GM12878 (cell line): ENCODE results near the gene ASCC3. TPM values are rescaled to one million over a fixed set of nuclear protein-coding genes. Genes with fewer than 3 reads are reported as not detected.

Experiments
- ATAC-seq: fragments of 200-7000 bp; cut with Tn5 transposase; 3 replicates; pipeline ENCODE4 v1.9.1; 2020; ENCODE audit warnings: mild to moderate bottlenecking, moderate library complexity
- BruUV-seq: library from RNA; stranded (reverse); fragments of 400-500 nt; replicated peaks from 2 replicates; lab custom pipeline; 2021; lab: Mats Ljungman, UMichigan
- CTCF ChIA-PET: fragments of 300-600 bp; sonication (Branson Sonifier 250); formaldehyde crosslinking; extraction: SDS; loops from one replicate; lab custom pipeline; 2021; ENCODE audit warnings: inconsistent platforms; lab: Yijun Ruan, JAX
- POLR2A ChIA-PET: fragments of 350-600 bp; formaldehyde crosslinking; extraction: SDS; loops from one replicate; lab custom pipeline; 2021; ENCODE audit warnings: inconsistent platforms; lab: Charles Lee
- RAD21 ChIA-PET: fragments of 300-600 bp; sonication (Branson Sonifier 250); formaldehyde crosslinking; loops from one replicate; lab custom pipeline; 2023; ENCODE audit warnings: antibody characterized with exemption; ENCODE audit not compliant: unreplicated experiment; lab: Charles Lee
- SMC1A ChIA-PET: fragments of 300-600 bp; sonication (Branson Sonifier 250); formaldehyde crosslinking; loops from one replicate; lab custom pipeline; 2023; ENCODE audit not compliant: unreplicated experiment, uncharacterized antibody; lab: Charles Lee
- DNase-seq: peaks from one replicate; pipeline ENCODE4 v3.0.0-alpha.2; 2011; ENCODE audit warnings: low read depth, low spot score
- FAIRE-seq: peaks from 3 replicates; lab custom pipeline; 2011; peaks lifted over from hg19 to GRCh38; lab: Jason Lieb, UNC
- H2AFZ ChIP-seq: 2 replicates; pipeline ENCODE4 v1.6.0; 2011; ENCODE audit warnings: low read depth, low read length, control low read depth; ENCODE audit not compliant: control insufficient read depth
- H3K27ac ChIP-seq: 2 replicates; pipeline ENCODE4 v1.5.1; 2011; ENCODE audit warnings: control low read depth; ENCODE audit not compliant: control insufficient read depth, insufficient read depth
- H3K27me3 ChIP-seq, 2 experiments: replicated peaks in 1 of 2; 2 replicates each; pipeline versions ENCODE4 v1.6.0 to v1.6.1; 2011; ENCODE audit warnings: low read length in 1 of 2; ENCODE audit not compliant: control insufficient read depth in 2 of 2, insufficient read depth in 2 of 2
- H3K36me3 ChIP-seq, 2 experiments: 2 replicates each; pipeline ENCODE4 v1.5.1; 2011; ENCODE audit warnings: low read length in 1 of 2; ENCODE audit not compliant: control insufficient read depth in 2 of 2, insufficient read depth in 2 of 2
- H3K4me1 ChIP-seq: 2 replicates; pipeline ENCODE4 v1.6.1; 2011; ENCODE audit warnings: mild to moderate bottlenecking, low read length, moderate library complexity, mixed read lengths; ENCODE audit not compliant: control insufficient read depth, insufficient read depth
- H3K4me2 ChIP-seq: 2 replicates; pipeline ENCODE4 v1.6.0; 2011; ENCODE audit warnings: control low read depth; ENCODE audit not compliant: control insufficient read depth, insufficient read depth
- H3K4me3 ChIP-seq: fragments of 200-600 bp; sonication (generic); 2 replicates; pipeline ENCODE4 v1.5.1; 2016
- H3K79me2 ChIP-seq: 2 replicates; pipeline ENCODE4 v1.6.0; 2011; ENCODE audit warnings: low read length; ENCODE audit not compliant: control insufficient read depth, insufficient read depth
- H3K9ac ChIP-seq: 2 replicates; pipeline ENCODE4 v1.8.0; 2011; ENCODE audit warnings: low read length, control low read depth, mixed read lengths; ENCODE audit not compliant: control insufficient read depth, insufficient read depth
- H3K9me3 ChIP-seq: replicated peaks from 3 replicates; pipeline ENCODE4 v1.5.1; 2011; ENCODE audit warnings: mild to moderate bottlenecking, low read length; ENCODE audit not compliant: control insufficient read depth, insufficient read depth
- H4K20me1 ChIP-seq: 2 replicates; pipeline ENCODE4 v1.6.0; 2011; ENCODE audit not compliant: control insufficient read depth, insufficient read depth
- BACH1 ChIP-seq: fragments of 450-650 bp; IDR thresholded peaks from 2 replicates; pipeline ENCODE4 v1.6.1; 2017; ENCODE audit warnings: mild to moderate bottlenecking, borderline replicate concordance
- BMI1 ChIP-seq: fragments of 450-650 bp; IDR thresholded peaks from 2 replicates; pipeline ENCODE4 v1.6.1; 2016; ENCODE audit warnings: mild to moderate bottlenecking, moderate library complexity, borderline replicate concordance
- CBFB ChIP-seq: IDR thresholded peaks from 2 replicates; pipeline ENCODE4 v1.6.1; 2016; ENCODE audit warnings: antibody characterized with exemption, low read depth
- CBX3 ChIP-seq: fragments of 200-600 bp; sonication (generic); IDR thresholded peaks from 2 replicates; pipeline ENCODE4 v1.6.1; 2016; ENCODE audit warnings: low read depth, borderline replicate concordance
- CEBPB ChIP-seq, 2 experiments: fragments of 150-350 bp in 1 of 2; IDR thresholded peaks; 2 replicates each; pipeline ENCODE4 v1.6.1; 2012 to 2014; ENCODE audit warnings: low read depth in 2 of 2, low read length in 2 of 2, borderline replicate concordance in 1 of 2, inconsistent platforms in 1 of 2
- CHD1 ChIP-seq: IDR thresholded peaks from 2 replicates; pipeline ENCODE4 v1.6.1; 2012; ENCODE audit warnings: low read depth, low read length, improper control_type of control experiment
- DPF2 ChIP-seq: fragments of 450-650 bp; IDR thresholded peaks from 2 replicates; pipeline ENCODE4 v1.6.1; 2017; ENCODE audit warnings: mild to moderate bottlenecking
- EP300 ChIP-seq, 2 experiments: fragments of 150-350 bp in 1 of 2; IDR thresholded peaks; 2 replicates each; pipeline ENCODE4 v1.6.1; 2011 to 2012; ENCODE audit warnings: low read depth in 2 of 2, low read length in 2 of 2, borderline replicate concordance in 1 of 2, improper control_type of control experiment in 1 of 2, inconsistent platforms in 1 of 2; ENCODE audit not compliant: control insufficient read depth in 1 of 2
- IRF4 ChIP-seq: IDR thresholded peaks from 2 replicates; pipeline ENCODE4 v1.6.1; 2011; ENCODE audit warnings: low read depth, low read length
- NR2C2 ChIP-seq: IDR thresholded peaks from 2 replicates; pipeline ENCODE4 v1.6.1; 2011; ENCODE audit warnings: borderline replicate concordance, low read depth; ENCODE audit not compliant: control insufficient read depth, insufficient read length
- PAX8 ChIP-seq: fragments of 450-650 bp; IDR thresholded peaks from 2 replicates; pipeline ENCODE4 v1.6.1; 2017; ENCODE audit warnings: mild to moderate bottlenecking, moderate library complexity
- SMC3 ChIP-seq: IDR thresholded peaks from 2 replicates; pipeline ENCODE4 v1.6.1; 2011; ENCODE audit warnings: low read length, improper control_type of control experiment, borderline replicate concordance
- SP1 ChIP-seq: IDR thresholded peaks from one replicate; pipeline ENCODE4 v1.6.1; 2011; ENCODE audit warnings: low read depth, low read length
- TARDBP ChIP-seq: IDR thresholded peaks from 2 replicates; pipeline ENCODE4 v1.6.1; 2016; ENCODE audit warnings: borderline replicate concordance
- ZNF24 ChIP-seq: fragments of 450-650 bp; IDR thresholded peaks from 2 replicates; pipeline ENCODE4 v1.6.1; 2017; ENCODE audit warnings: antibody characterized with exemption, mild to moderate bottlenecking
- WGBS: methylation state at CpG from one replicate; pipeline ENCODE4 v1.1.6; 2016; ENCODE audit warnings: low lambda C conversion rate; ENCODE audit not compliant: insufficient replicate concordance, insufficient coverage; ENCODE audit errors: missing lambda C conversion rate; 5-methylcytosine and 5-hydroxymethylcytosine counted together
- in situ Hi-C: fragments of 300-500 bp; cut with MboI; formaldehyde crosslinking; loops from 9 replicates; pipeline ENCODE4 v1.14.3; 2018; ENCODE audit warnings: mixed read lengths
- intact Hi-C: fragments of 100-400 bp; cut with micrococcal nuclease; formaldehyde crosslinking; loops from one replicate; pipeline ENCODE4 v1.14.2; 2022; ENCODE audit not compliant: unreplicated experiment
- polyA plus RNA-seq, 11 experiments: library from polyadenylated mRNA; depleted of rRNA in 4 of 11; unstranded in 6 of 11; stranded (reverse) in 5 of 11; fragments of >200 nt; fragmentation: Nextera tagmentation in 4 of 11; fragmentation: Illumina TruSeq in 1 of 11; extraction: Ambion mirVana in 4 of 11; extraction: Trizol in 1 of 11; gene quantifications; 1 replicate in 1 of 11; 2 replicates in 10 of 11; pipeline versions ENCODE4 v1.2.1 to v1.2.3, GENCODE V29; 2011 to 2016; ENCODE audit warnings: inconsistent platforms in 2 of 11, missing spikeins in 2 of 11, low read depth in 1 of 11
- total RNA-seq, 4 experiments: library from RNA; depleted of rRNA in 3 of 4; stranded (reverse); fragments of >200 nt in 3 of 4; fragmentation: Illumina TruSeq in 1 of 4; extraction: Trizol in 1 of 4; gene quantifications; 2 replicates each; pipeline versions ENCODE4 v1.2.1 to v1.2.3, GENCODE V29; 2013 to 2021
- TF ChIP-seq, protein P1 (sequence below): fragments of 450-650 bp; IDR thresholded peaks from 2 replicates; pipeline ENCODE4 v1.6.1; 2017; ENCODE audit warnings: mild to moderate bottlenecking
- TF ChIP-seq, protein P2 (sequence below): fragments of 150-350 bp; IDR thresholded peaks from 2 replicates; pipeline ENCODE4 v1.6.1; 2016; ENCODE audit warnings: low read depth, low read length

The ASCC3 gene
- total and polyA plus RNA-seq, 10 of the 15 experiments (the other 5 are each of a cell fraction or from before 2014, with no cell fraction given) = 19.9 to 76.2 (median 55.9) TPM

DNA sequence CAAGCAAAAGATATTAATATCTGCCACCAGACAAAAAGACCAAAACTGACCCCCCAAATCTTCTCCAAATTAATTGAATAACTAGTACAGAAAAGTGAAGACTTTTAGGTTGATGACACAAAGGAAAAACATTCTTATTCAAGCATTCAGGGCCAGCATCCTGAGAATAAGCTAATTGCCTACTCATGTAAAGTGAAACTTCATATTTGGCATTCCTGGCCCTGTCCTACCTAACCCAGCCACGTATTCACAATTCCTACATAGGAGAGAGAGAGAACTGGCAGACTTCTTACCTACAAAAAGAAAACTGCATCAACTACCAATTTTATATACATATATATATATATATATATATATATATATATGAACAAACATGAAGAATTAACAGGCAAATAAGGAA, 4.9 kb upstream of the ASCC3 start:
- no peaks in the 10 kb centered on the region for H3K9me3 ChIP-seq
- FAIRE-seq = no peak
- BruUV-seq = no TSS peak
- no peaks in the 10 kb centered on the region for H3K27me3 ChIP-seq
- H2AFZ ChIP-seq = no peak overlapping the region
- no peak for DNase-seq
- H3K9ac ChIP-seq = no peak overlapping the region
- 58% methylated on average over 1 of the region's 1 CpG for WGBS
- H3K4me2 ChIP-seq = no peak overlapping the region
- in situ Hi-C loops (no loop called here), intact Hi-C loops (no loop called here)
- no peak overlapping the region for H3K27ac ChIP-seq
- no peaks in the 10 kb centered on the region for H4K20me1 ChIP-seq
- H3K4me1 ChIP-seq = no peaks in the 10 kb centered on the region
- H3K79me2 ChIP-seq = peaks cover 4% of the 10 kb centered on the region
- ChIA-PET POLR2A (interaction anchor here (0.8 kb wide), 1 partner anchor 17 kb away, joined by 3 read pairs; no protein-coding TSS in a partner anchor), RAD21 (no interaction called here), SMC1A (no interaction called here), CTCF (no interaction called here)
- no peaks in the 10 kb centered on the region for H3K36me3 ChIP-seq
- ATAC-seq = no peak
- TF ChIP-seq NR2C2 (no peak), EP300 (IDR thresholded peaks at IDR 0.05; ENCODE audit: borderline replicate concordance in 1 of 2, control insufficient read depth in 1 of 2, low read depth in 2 of 2, low read length in 2 of 2) (no peak), CBFB (no peak), BMI1 (no peak), CBX3 (no peak), ZNF24 (no peak), BACH1 (no peak), DPF2 (no peak), CHD1 (no peak), IRF4 (no peak), SP1 (no peak), TARDBP (no peak), CEBPB (IDR thresholded peaks at IDR 0.05; ENCODE audit: borderline replicate concordance in 1 of 2, low read depth in 2 of 2, low read length in 2 of 2) (no peak), SMC3 (no peak), PAX8 (no peak)
- TF ChIP-seq, protein P1, sequence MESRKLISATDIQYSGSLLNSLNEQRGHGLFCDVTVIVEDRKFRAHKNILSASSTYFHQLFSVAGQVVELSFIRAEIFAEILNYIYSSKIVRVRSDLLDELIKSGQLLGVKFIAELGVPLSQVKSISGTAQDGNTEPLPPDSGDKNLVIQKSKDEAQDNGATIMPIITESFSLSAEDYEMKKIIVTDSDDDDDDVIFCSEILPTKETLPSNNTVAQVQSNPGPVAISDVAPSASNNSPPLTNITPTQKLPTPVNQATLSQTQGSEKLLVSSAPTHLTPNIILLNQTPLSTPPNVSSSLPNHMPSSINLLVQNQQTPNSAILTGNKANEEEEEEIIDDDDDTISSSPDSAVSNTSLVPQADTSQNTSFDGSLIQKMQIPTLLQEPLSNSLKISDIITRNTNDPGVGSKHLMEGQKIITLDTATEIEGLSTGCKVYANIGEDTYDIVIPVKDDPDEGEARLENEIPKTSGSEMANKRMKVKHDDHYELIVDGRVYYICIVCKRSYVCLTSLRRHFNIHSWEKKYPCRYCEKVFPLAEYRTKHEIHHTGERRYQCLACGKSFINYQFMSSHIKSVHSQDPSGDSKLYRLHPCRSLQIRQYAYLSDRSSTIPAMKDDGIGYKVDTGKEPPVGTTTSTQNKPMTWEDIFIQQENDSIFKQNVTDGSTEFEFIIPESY = no peak
- TF ChIP-seq, protein P2, sequence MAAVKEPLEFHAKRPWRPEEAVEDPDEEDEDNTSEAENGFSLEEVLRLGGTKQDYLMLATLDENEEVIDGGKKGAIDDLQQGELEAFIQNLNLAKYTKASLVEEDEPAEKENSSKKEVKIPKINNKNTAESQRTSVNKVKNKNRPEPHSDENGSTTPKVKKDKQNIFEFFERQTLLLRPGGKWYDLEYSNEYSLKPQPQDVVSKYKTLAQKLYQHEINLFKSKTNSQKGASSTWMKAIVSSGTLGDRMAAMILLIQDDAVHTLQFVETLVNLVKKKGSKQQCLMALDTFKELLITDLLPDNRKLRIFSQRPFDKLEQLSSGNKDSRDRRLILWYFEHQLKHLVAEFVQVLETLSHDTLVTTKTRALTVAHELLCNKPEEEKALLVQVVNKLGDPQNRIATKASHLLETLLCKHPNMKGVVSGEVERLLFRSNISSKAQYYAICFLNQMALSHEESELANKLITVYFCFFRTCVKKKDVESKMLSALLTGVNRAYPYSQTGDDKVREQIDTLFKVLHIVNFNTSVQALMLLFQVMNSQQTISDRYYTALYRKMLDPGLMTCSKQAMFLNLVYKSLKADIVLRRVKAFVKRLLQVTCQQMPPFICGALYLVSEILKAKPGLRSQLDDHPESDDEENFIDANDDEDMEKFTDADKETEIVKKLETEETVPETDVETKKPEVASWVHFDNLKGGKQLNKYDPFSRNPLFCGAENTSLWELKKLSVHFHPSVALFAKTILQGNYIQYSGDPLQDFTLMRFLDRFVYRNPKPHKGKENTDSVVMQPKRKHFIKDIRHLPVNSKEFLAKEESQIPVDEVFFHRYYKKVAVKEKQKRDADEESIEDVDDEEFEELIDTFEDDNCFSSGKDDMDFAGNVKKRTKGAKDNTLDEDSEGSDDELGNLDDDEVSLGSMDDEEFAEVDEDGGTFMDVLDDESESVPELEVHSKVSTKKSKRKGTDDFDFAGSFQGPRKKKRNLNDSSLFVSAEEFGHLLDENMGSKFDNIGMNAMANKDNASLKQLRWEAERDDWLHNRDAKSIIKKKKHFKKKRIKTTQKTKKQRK = no peak
- no peak overlapping the region for H3K4me3 ChIP-seq
